Measurements from ENCODE around the gene FCRL3.

The FCRL3 gene

GRCh38 chr1:157682710-157683437, 17.7 kb downstream of the FCRL3 start:
- no peak for DNase-seq (ENCODE audit: low spot score)

DNA sequence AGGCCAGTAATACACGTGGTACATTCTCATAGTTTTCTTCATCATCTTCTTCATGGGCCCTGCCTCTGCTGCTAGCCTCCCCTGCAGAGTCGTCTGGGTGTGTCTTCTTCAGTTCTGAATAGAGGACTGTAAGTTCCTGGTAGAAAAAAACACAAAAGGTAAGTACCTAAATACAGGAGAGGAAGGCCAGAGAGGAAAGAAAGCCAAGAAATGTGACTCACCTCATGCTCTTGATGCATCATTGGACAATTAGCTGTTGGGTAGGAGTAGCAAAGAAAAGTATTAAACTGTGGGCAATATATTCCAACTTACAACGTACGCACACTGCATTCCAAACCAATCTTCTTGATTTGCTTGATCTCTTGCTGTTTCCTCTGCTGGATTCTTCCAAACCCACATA, 21.8 kb downstream of the FCRL3 start:
- no peak for DNase-seq (ENCODE audit: low spot score)

GRCh38 chr1:157673008-157673407, 27.6 kb downstream of the FCRL3 start:
- no peak for DNase-seq (ENCODE audit: low spot score)

- no peak for DNase-seq (ENCODE audit: low spot score)
Observed at GRCh38 chr1:157671895-157672294, 28.7 kb downstream of the FCRL3 start.

- no peak for DNase-seq (ENCODE audit: low spot score)
Observed at GRCh38 chr1:157659576-157660247, 40.9 kb downstream of the FCRL3 start.

- DNase-seq (ENCODE audit: low spot score) = no peak
Observed at GRCh38 chr1:157658571-157658970, 42.0 kb downstream of the FCRL3 start.

DNA sequence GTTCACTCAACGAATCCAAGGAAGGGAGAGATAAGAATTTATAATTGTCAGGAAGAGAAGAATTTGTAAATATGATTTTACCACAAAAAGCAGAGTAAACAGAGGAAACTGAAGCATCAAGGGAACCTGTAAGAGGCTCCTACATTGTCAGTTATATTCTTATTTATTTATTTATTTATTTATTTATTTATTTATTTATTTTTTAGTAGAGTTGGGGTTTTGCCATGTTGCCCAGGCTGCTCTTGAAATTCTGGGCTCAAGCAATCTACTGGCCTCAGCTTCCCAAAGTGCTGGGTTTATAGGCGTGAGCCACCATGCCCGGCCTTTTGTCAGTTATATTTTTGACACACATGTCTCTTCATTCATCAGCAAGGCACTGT, 47.1 kb downstream of the FCRL3 start:
- no peak for DNase-seq (ENCODE audit: low spot score)

DNA sequence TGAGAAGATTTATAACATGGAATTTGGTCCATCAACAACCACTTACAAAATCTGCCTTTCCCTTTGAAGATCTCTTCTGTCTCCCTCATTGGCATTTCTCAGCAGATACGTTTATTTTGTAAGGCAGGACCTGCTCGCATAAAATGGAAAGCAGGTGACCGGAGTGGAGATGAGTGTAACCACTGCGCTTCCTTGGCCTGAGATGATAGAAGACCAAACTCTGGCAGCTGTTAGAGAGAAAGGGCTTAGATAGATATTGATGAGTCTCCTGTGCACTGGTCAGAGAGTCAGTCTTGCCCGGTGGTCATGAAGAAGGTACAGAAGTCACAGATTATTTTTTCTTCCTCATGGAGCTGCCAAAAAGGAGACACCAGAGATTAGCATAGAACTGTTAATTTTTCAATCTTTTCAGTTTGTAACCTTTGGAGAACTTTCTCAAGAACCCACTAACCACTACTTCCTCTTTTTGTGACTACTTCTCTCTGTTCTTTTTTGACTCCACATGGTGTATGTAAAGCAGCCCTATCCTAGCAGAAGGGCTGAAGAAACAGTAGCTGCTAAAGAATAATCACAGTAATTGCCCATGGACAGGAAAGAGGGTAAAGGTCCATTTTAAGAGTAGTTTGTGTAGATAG, 47.6 kb downstream of the FCRL3 start:
- peak; percentile 13 for DNase-seq (ENCODE audit: low spot score)

GRCh38 chr1:157648317-157648716, 52.3 kb downstream of the FCRL3 start:
- DNase-seq (ENCODE audit: low spot score) = no peak

DNA sequence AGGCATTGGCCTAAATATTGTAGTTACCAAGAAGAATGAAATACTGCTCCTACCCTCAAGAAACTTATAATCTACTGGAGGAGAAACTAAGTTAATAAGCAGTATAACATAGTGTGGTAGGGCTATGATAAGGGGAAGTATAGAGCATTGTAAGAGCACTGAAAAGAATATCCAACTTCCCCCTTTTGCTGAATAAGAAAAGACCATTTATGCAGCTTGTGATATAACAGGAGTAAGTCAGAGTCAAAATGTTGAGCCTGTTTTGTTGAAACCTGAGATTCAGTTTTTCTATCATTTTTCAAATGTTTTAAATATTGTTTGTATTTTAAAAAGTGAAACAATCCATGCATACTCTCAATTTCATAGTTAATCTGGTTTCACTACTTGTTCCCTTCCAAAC, 54.4 kb downstream of the FCRL3 start:
- no peak for DNase-seq (ENCODE audit: low spot score)

- no peak for DNase-seq (ENCODE audit: low spot score)
Observed at GRCh38 chr1:157641177-157641576, 59.4 kb downstream of the FCRL3 start.

GRCh38 chr1:157639800-157640199, 60.8 kb downstream of the FCRL3 start:
- no peak for DNase-seq (ENCODE audit: low spot score)

- no peak for DNase-seq (ENCODE audit: low spot score)
Observed at GRCh38 chr1:157628773-157629172, 71.8 kb downstream of the FCRL3 start.
